ENCODE data around the gene PKNOX2.

The PKNOX2 gene

GRCh38 chr11:125267548-125267947 lies 103.0 kb downstream of the PKNOX2 start:
- no peak for DNase-seq

GRCh38 chr11:125268611-125269010 lies 104.1 kb downstream of the PKNOX2 start:
- DNase-seq: no peak

GRCh38 chr11:125270106-125270505 lies 105.6 kb downstream of the PKNOX2 start:
- DNase-seq: no peak

- DNase-seq: no peak
Observed at GRCh38 chr11:125270711-125271110, 106.2 kb downstream of the PKNOX2 start.

- DNase-seq: no peak
Observed at GRCh38 chr11:125271483-125272091, 107.0 kb downstream of the PKNOX2 start.

- DNase-seq: no peak
Observed at GRCh38 chr11:125272092-125272491, 107.5 kb downstream of the PKNOX2 start.

GRCh38 chr11:125272821-125273220 lies 108.3 kb downstream of the PKNOX2 start:
- DNase-seq: no peak

- DNase-seq: no peak
Observed at GRCh38 chr11:125273519-125274000, 109.0 kb downstream of the PKNOX2 start.

GRCh38 chr11:125274309-125274708 lies 109.8 kb downstream of the PKNOX2 start:
- no peak for DNase-seq

- no peak for DNase-seq
Observed at GRCh38 chr11:125274774-125275173, 110.2 kb downstream of the PKNOX2 start.

GRCh38 chr11:125275905-125276618 lies 111.5 kb downstream of the PKNOX2 start:
- DNase-seq: no peak

- DNase-seq: no peak
Observed at GRCh38 chr11:125276619-125276976, 112.0 kb downstream of the PKNOX2 start.

- DNase-seq: no peak
Observed at GRCh38 chr11:125279676-125280418, 115.3 kb downstream of the PKNOX2 start.

GRCh38 chr11:125280646-125281045 lies 116.1 kb downstream of the PKNOX2 start:
- no peak for DNase-seq

- no peak for DNase-seq
Observed at GRCh38 chr11:125281831-125282595, 117.5 kb downstream of the PKNOX2 start.

GRCh38 chr11:125282596-125282914 lies 118.0 kb downstream of the PKNOX2 start:
- no peak for DNase-seq

GRCh38 chr11:125284245-125284850 lies 119.8 kb downstream of the PKNOX2 start:
- DNase-seq: no peak

- no peak for DNase-seq
Observed at GRCh38 chr11:125285844-125286243, 121.3 kb downstream of the PKNOX2 start.

GRCh38 chr11:125286486-125286885 lies 121.9 kb downstream of the PKNOX2 start:
- DNase-seq: no peak

GRCh38 chr11:125287491-125288210 lies 123.1 kb downstream of the PKNOX2 start:
- DNase-seq: no peak

- no peak for DNase-seq
Observed at GRCh38 chr11:125289419-125290098, 125.0 kb downstream of the PKNOX2 start.

- DNase-seq: no peak
Observed at GRCh38 chr11:125290263-125290662, 125.7 kb downstream of the PKNOX2 start.

Data from activated CD8-positive, alpha-beta memory T cell treated with anti-CD3 and anti-CD28 coated beads, Interleukin-2, amount 50 U/mL, for 48 hours (primary cell).